Neural cell (in vitro differentiated cells): ENCODE data around the gene EHMT1. TPM values are rescaled to one million over a fixed set of nuclear protein-coding genes. Genes with fewer than 3 reads are reported as not detected.

Experiments
- H2AFZ ChIP-seq: fragments of 200-600, 300-800 bp; sonication (generic), shearing (Covaris generic); 2 replicates; pipeline ENCODE4 v1.6.0; 2014; ENCODE audit warnings: low read depth, mild to moderate bottlenecking, antibody characterized with exemption, low read length, moderate library complexity
- H3F3A ChIP-seq: fragments of 200-600 bp; shearing (Covaris generic); 2 replicates; pipeline ENCODE4 v1.6.1; 2016; ENCODE audit warnings: mild to moderate bottlenecking, moderate library complexity, mixed read lengths, antibody characterized with exemption, low read length; ENCODE audit not compliant: insufficient read depth, poor library complexity, severe bottlenecking
- H3K27ac ChIP-seq: fragments of 200-600, 300-800 bp; sonication (generic), shearing (Covaris generic); 2 replicates; pipeline ENCODE4 v1.5.1; 2014; ENCODE audit warnings: mild to moderate bottlenecking, low read length, moderate library complexity
- H3K27me3 ChIP-seq: fragments of 300-800, 200-600 bp; sonication (generic), shearing (Covaris generic); 2 replicates; pipeline ENCODE4 v1.6.0; 2014; ENCODE audit warnings: mild to moderate bottlenecking, low read depth, low read length, moderate library complexity; ENCODE audit not compliant: insufficient read depth
- H3K36me3 ChIP-seq: fragments of 300-800, 200-600 bp; sonication (generic), shearing (Covaris generic); 2 replicates; pipeline ENCODE4 v1.5.1; 2014; ENCODE audit warnings: mild to moderate bottlenecking, antibody characterized with exemption, low read length, moderate library complexity; ENCODE audit not compliant: insufficient read depth
- H3K4me2 ChIP-seq: fragments of 300-800, 200-600 bp; sonication (generic), shearing (Covaris generic); 2 replicates; pipeline ENCODE4 v1.6.0; 2014; ENCODE audit warnings: mild to moderate bottlenecking, low read length
- H3K4me3 ChIP-seq: fragments of 300-800, 200-600 bp; sonication (generic), shearing (Covaris generic); 2 replicates; pipeline ENCODE4 v1.5.1; 2014; ENCODE audit warnings: mild to moderate bottlenecking, low read length, moderate library complexity
- H3K79me2 ChIP-seq: fragments of 200-600 bp; shearing (Covaris generic); replicated peaks from 2 replicates; pipeline ENCODE4 v1.6.0; 2014; ENCODE audit warnings: mild to moderate bottlenecking, low read length, moderate library complexity; ENCODE audit not compliant: insufficient read depth
- H3K9ac ChIP-seq: fragments of 300-800, 200-600 bp; sonication (generic), shearing (Covaris generic); 2 replicates; pipeline ENCODE4 v1.6.1; 2016; ENCODE audit warnings: mild to moderate bottlenecking, low read length, mixed read lengths
- H3K9me2 ChIP-seq: fragments of 200-600 bp; shearing (Covaris generic); 2 replicates; pipeline ENCODE4 v1.6.1; 2016; ENCODE audit warnings: mild to moderate bottlenecking, low read length, mixed read lengths; ENCODE audit not compliant: insufficient read depth
- H3K9me3 ChIP-seq: fragments of 200-600, 300-800 bp; sonication (generic), shearing (Covaris generic); 2 replicates; pipeline ENCODE4 v1.6.1; 2016; ENCODE audit warnings: mild to moderate bottlenecking, mixed run types, low read length, moderate library complexity, mixed read lengths
- H4K20me1 ChIP-seq: fragments of 200-600 bp; shearing (Covaris generic); 2 replicates; pipeline ENCODE4 v1.6.1; 2016; ENCODE audit warnings: mild to moderate bottlenecking, mixed run types; ENCODE audit not compliant: insufficient read depth
- CTCF ChIP-seq: fragments of 450-650 bp; IDR thresholded peaks from 2 replicates; pipeline ENCODE4 v1.5.1; 2014; ENCODE audit warnings: antibody characterized with exemption, mild to moderate bottlenecking, moderate library complexity; ENCODE audit not compliant: poor library complexity, severe bottlenecking
- EP300 ChIP-seq: fragments of 450-650 bp; conservative IDR thresholded peaks from 2 replicates; pipeline ENCODE4 v1.6.1; 2014; ENCODE audit warnings: antibody characterized with exemption, mild to moderate bottlenecking, moderate library complexity; ENCODE audit not compliant: poor library complexity, severe bottlenecking
- EZH2 ChIP-seq: fragments of 200-600, 300-800 bp; shearing (Covaris generic), sonication (generic); IDR thresholded peaks from 2 replicates; pipeline ENCODE4 v1.6.1; 2014; ENCODE audit warnings: antibody characterized with exemption, low read length, borderline replicate concordance, mild to moderate bottlenecking; ENCODE audit not compliant: insufficient read depth, poor library complexity, severe bottlenecking
- MXI1 ChIP-seq: fragments of 450-650 bp; conservative IDR thresholded peaks from 2 replicates; pipeline ENCODE4 v1.6.1; 2014; ENCODE audit warnings: antibody characterized with exemption, mild to moderate bottlenecking; ENCODE audit not compliant: poor library complexity, severe bottlenecking
- POLR2AphosphoS5 ChIP-seq: IDR thresholded peaks from 2 replicates; pipeline ENCODE4 v1.6.1; 2012
- RAD21 ChIP-seq: fragments of 450-650 bp; conservative IDR thresholded peaks from 2 replicates; pipeline ENCODE4 v1.6.1; 2014; ENCODE audit warnings: antibody characterized with exemption, mild to moderate bottlenecking, moderate library complexity
- SMC3 ChIP-seq: fragments of 450-650 bp; conservative IDR thresholded peaks from 2 replicates; pipeline ENCODE4 v1.6.1; 2014; ENCODE audit warnings: antibody characterized with exemption, mild to moderate bottlenecking, moderate library complexity; ENCODE audit not compliant: poor library complexity
- TAF1 ChIP-seq: IDR thresholded peaks from 2 replicates; pipeline ENCODE4 v1.6.1; 2012; ENCODE audit warnings: low read depth
- polyA plus RNA-seq: library from polyadenylated mRNA; depleted of rRNA; stranded (reverse); fragments of >200 nt; gene quantifications from 2 replicates; pipeline ENCODE4 v1.2.3, GENCODE V29; 2014
- TF ChIP-seq, protein P1 (sequence below): IDR thresholded peaks from 2 replicates; pipeline ENCODE4 v1.6.1; 2012; ENCODE audit warnings: borderline replicate concordance

The EHMT1 gene
- polyA plus RNA-seq, 1 donor from 2014 or later = 53.0 TPM

GRCh38 chr9:137880160-137880975 is 261.6 kb downstream of the EHMT1 start:
- Histone ChIP-seq H3K9ac (no peak overlapping the region), H3K4me2 (no peak overlapping the region), H3K9me2 (no peaks in the 10 kb centered on the region), H3F3A (no peaks in the 10 kb centered on the region), H3K27ac (no peak overlapping the region), H3K79me2 (no peaks in the 10 kb centered on the region), H2AFZ (no peak overlapping the region), H3K36me3 (no peaks in the 10 kb centered on the region), H3K4me3 (no peak overlapping the region), H3K27me3 (no peaks in the 10 kb centered on the region), H4K20me1 (no peaks in the 10 kb centered on the region), H3K9me3 (no peaks in the 10 kb centered on the region)
- no peak for TF ChIP-seq EZH2

DNA sequence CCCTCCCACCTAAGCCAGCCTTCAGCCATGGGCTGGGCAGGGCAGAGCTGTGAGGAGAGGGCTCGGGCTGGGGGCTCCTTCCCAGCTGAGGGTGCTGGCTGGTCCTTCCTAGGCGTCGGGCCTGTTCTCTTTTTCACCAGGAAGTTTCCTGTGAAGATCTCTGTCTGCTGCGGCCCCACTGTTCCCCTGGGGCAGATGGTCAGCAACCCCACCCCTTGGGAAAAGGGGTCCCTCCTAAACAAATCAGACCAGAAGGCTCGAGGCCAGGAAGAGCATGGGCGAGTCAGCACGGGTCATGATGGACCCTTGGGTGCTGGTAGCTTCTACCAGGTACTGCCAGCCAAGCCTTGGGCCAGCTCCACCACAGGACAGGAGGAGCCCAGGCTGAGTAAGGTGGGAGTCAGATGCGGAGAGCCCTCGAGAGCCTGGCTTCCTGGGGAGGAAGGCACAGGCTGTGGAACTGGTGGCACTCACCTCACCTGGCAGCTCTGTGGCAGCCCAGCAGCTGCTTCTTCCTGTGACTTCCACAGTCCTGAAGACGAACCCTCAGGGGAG is 262.2 kb downstream of the EHMT1 start:
- no peaks in the 10 kb centered on the region for H3K27me3 ChIP-seq
- H3K36me3 ChIP-seq = no peaks in the 10 kb centered on the region
- H3F3A ChIP-seq = no peaks in the 10 kb centered on the region
- H3K27ac ChIP-seq = no peak overlapping the region
- TF ChIP-seq MXI1 = no peak
- no peak for TF ChIP-seq POLR2AphosphoS5
- TF ChIP-seq EZH2 = no peak
- no peak for TF ChIP-seq RAD21
- TF ChIP-seq TAF1 = no peak
- TF ChIP-seq EP300 = no peak
- no peak for TF ChIP-seq SMC3
- TF ChIP-seq, protein P1, sequence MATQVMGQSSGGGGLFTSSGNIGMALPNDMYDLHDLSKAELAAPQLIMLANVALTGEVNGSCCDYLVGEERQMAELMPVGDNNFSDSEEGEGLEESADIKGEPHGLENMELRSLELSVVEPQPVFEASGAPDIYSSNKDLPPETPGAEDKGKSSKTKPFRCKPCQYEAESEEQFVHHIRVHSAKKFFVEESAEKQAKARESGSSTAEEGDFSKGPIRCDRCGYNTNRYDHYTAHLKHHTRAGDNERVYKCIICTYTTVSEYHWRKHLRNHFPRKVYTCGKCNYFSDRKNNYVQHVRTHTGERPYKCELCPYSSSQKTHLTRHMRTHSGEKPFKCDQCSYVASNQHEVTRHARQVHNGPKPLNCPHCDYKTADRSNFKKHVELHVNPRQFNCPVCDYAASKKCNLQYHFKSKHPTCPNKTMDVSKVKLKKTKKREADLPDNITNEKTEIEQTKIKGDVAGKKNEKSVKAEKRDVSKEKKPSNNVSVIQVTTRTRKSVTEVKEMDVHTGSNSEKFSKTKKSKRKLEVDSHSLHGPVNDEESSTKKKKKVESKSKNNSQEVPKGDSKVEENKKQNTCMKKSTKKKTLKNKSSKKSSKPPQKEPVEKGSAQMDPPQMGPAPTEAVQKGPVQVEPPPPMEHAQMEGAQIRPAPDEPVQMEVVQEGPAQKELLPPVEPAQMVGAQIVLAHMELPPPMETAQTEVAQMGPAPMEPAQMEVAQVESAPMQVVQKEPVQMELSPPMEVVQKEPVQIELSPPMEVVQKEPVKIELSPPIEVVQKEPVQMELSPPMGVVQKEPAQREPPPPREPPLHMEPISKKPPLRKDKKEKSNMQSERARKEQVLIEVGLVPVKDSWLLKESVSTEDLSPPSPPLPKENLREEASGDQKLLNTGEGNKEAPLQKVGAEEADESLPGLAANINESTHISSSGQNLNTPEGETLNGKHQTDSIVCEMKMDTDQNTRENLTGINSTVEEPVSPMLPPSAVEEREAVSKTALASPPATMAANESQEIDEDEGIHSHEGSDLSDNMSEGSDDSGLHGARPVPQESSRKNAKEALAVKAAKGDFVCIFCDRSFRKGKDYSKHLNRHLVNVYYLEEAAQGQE = no peak
- TF ChIP-seq CTCF = no peak
- no peaks in the 10 kb centered on the region for H3K9me3 ChIP-seq
- no peaks in the 10 kb centered on the region for H4K20me1 ChIP-seq
- no peak overlapping the region for H3K4me3 ChIP-seq
- H3K9me2 ChIP-seq = no peaks in the 10 kb centered on the region
- H3K4me2 ChIP-seq = no peak overlapping the region
- no peaks in the 10 kb centered on the region for H3K79me2 ChIP-seq
- no peak overlapping the region for H2AFZ ChIP-seq
- H3K9ac ChIP-seq = no peak overlapping the region
